Measurements from ENCODE around the gene NAA50.

DNA sequence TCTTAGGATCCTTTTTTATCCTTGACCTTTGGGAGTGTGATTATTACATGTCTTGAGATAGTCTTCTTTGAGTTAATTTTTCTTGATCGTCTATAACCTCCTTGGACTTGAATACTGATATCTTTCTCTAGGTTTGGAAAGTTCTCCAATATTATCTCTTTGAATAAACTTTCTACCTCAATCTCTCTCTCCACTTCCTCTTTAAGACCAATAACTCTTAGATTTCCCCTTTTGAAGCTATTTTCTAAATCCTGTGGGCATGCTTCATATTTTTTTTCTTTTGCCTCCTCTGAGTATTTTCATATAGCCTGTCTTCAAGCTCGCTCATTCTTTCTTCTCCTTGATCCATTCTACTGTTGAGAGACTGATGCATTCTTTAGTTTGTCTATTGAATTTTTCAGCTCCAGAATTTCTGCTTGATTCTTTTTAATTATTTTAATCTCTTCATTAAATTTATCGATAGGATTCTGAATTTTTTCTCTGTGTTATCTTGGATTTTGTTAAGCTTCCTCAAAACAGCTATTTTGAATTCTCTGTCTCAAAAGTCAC lies 61.7 kb downstream of the NAA50 start:
- TF ChIP-seq, protein P1, sequence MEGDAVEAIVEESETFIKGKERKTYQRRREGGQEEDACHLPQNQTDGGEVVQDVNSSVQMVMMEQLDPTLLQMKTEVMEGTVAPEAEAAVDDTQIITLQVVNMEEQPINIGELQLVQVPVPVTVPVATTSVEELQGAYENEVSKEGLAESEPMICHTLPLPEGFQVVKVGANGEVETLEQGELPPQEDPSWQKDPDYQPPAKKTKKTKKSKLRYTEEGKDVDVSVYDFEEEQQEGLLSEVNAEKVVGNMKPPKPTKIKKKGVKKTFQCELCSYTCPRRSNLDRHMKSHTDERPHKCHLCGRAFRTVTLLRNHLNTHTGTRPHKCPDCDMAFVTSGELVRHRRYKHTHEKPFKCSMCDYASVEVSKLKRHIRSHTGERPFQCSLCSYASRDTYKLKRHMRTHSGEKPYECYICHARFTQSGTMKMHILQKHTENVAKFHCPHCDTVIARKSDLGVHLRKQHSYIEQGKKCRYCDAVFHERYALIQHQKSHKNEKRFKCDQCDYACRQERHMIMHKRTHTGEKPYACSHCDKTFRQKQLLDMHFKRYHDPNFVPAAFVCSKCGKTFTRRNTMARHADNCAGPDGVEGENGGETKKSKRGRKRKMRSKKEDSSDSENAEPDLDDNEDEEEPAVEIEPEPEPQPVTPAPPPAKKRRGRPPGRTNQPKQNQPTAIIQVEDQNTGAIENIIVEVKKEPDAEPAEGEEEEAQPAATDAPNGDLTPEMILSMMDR (IDR thresholded peaks at IDR 0.05) = no peak
- TF ChIP-seq POLR2AphosphoS5 (IDR thresholded peaks at IDR 0.05) = no peak
- TF ChIP-seq EP300 (IDR thresholded peaks at IDR 0.05) = no peak
